Erythroblast (primary cell): ENCODE measurements around the gene ARHGAP42.

ENCODE experiments used
- GATA1 ChIP-seq: IDR thresholded peaks from 2 replicates; pipeline ENCODE4 v1.6.1; 2011; ENCODE audit warnings: low read depth, mild to moderate bottlenecking, control low read depth, low read length, moderate library complexity
- POLR2A ChIP-seq: IDR thresholded peaks from 2 replicates; pipeline ENCODE4 v1.6.1; 2011; ENCODE audit warnings: mild to moderate bottlenecking, low read length

- TF ChIP-seq POLR2A = no peak
- no peak for TF ChIP-seq GATA1
These were observed 218.6 kb downstream of the ARHGAP42 start for GRCh38 chr11:100905684-100906083.
